Esophagus squamous epithelium (tissue), 4 donors: ENCODE data around the gene RFPL3.

Experiments used
- CTCF ChIP-seq, 6 experiments: fragments of 450-650 bp in 4 of 6; fragments of 200-600 bp in 2 of 6; sonication (generic) in 2 of 6; IDR thresholded peaks; one replicate each; pipeline ENCODE4 v1.5.1; 2016 to 2019; ENCODE audit warnings: antibody characterized with exemption in 6 of 6, mild to moderate bottlenecking in 4 of 6, moderate library complexity in 4 of 6
- POLR2A ChIP-seq, 4 donors: fragments of 450-650 bp; IDR thresholded peaks; one replicate each; pipeline ENCODE4 v1.6.1; 2017; ENCODE audit warnings: antibody characterized with exemption in 4 of 4, mild to moderate bottlenecking in 4 of 4, moderate library complexity in 3 of 4

GRCh38 chr22:32319861-32320406 lies 37.7 kb upstream of the RFPL3 start:
- TF ChIP-seq CTCF (IDR thresholded peaks at IDR 0.05): no peak
- TF ChIP-seq POLR2A (IDR thresholded peaks at IDR 0.05): no peak
